H1 (cell line): ENCODE data around the gene SND1. TPM values are rescaled to one million over a fixed set of nuclear protein-coding genes. Genes with fewer than 3 reads are reported as not detected.

ENCODE experiments used
- CTCF ChIA-PET: fragments of 300-600 bp; sonication (Branson Sonifier 250); formaldehyde crosslinking; loops from one replicate; lab custom pipeline; 2021; ENCODE audit not compliant: partially characterized antibody; lab: Charles Lee
- POLR2A ChIA-PET: fragments of 300-600 bp; sonication (Branson Sonifier 250); formaldehyde crosslinking; loops from one replicate; lab custom pipeline; 2021; ENCODE audit warnings: inconsistent platforms; ENCODE audit not compliant: partially characterized antibody; lab: Charles Lee
- DNase-seq, 2 experiments: peaks; one replicate each; pipeline versions ENCODE4 v3.0.0 to v3.0.0-alpha.2; 2010 to 2022; ENCODE audit warnings: low spot score in 2 of 2, low read depth in 1 of 2, mixed read lengths in 1 of 2
- FAIRE-seq: peaks from 2 replicates; lab custom pipeline; 2011; peaks lifted over from hg19 to GRCh38; lab: Jason Lieb, UNC
- H2AFZ ChIP-seq: 2 replicates; pipeline ENCODE4 v1.8.1; 2012; ENCODE audit warnings: low read length, inconsistent platforms
- H2AK5ac ChIP-seq: 2 replicates; pipeline ENCODE4 v1.6.1; 2013; ENCODE audit warnings: low read depth, low read length
- H2BK120ac ChIP-seq: replicated peaks from 2 replicates; pipeline ENCODE3; 2013; ENCODE audit warnings: low read depth, low read length, inconsistent platforms
- H2BK12ac ChIP-seq: 2 replicates; pipeline ENCODE4 v1.6.1; 2013; ENCODE audit warnings: low read depth, low read length
- H2BK15ac ChIP-seq: 2 replicates; pipeline ENCODE4 v1.6.1; 2013; ENCODE audit warnings: low read length
- H2BK20ac ChIP-seq: 2 replicates; pipeline ENCODE4 v1.6.1; 2013; ENCODE audit warnings: low read length
- H2BK5ac ChIP-seq: 2 replicates; pipeline ENCODE4 v1.6.1; 2013; ENCODE audit warnings: low read depth, low read length
- H3K14ac ChIP-seq: 2 replicates; pipeline ENCODE4 v1.6.1; 2013; ENCODE audit warnings: inconsistent platforms; ENCODE audit not compliant: insufficient read length
- H3K18ac ChIP-seq: 2 replicates; pipeline ENCODE4 v1.6.1; 2013; ENCODE audit warnings: low read length; ENCODE audit errors: extremely low read depth
- H3K23ac ChIP-seq: 2 replicates; pipeline ENCODE4 v1.6.1; 2013; ENCODE audit warnings: inconsistent platforms; ENCODE audit not compliant: insufficient read length
- H3K23me2 ChIP-seq: 2 replicates; pipeline ENCODE4 v1.6.1; 2013; ENCODE audit warnings: low read depth, low read length
- H3K27ac ChIP-seq: 2 replicates; pipeline ENCODE4 v1.6.1; 2011; ENCODE audit warnings: low read depth, low read length, inconsistent platforms
- H3K27me3 ChIP-seq, 4 experiments: replicated peaks in 1 of 4; 1 replicate in 1 of 4; 2 replicates in 3 of 4; pipeline versions ENCODE4 v1.6.1 to v1.8.1; 2011 to 2013; ENCODE audit warnings: low read length in 3 of 4, mild to moderate bottlenecking in 3 of 4, inconsistent platforms in 2 of 4, mixed read lengths in 2 of 4, moderate library complexity in 1 of 4; ENCODE audit not compliant: control insufficient read depth in 3 of 4, insufficient read depth in 3 of 4; ENCODE audit errors: extremely low read depth in 1 of 4
- H3K36me3 ChIP-seq, 4 experiments: 2 replicates each; pipeline versions ENCODE4 v1.6.1 to v1.8.1; 2011 to 2013; ENCODE audit warnings: mild to moderate bottlenecking in 4 of 4, low read length in 3 of 4, moderate library complexity in 2 of 4, control low read depth in 1 of 4, inconsistent platforms in 1 of 4; ENCODE audit not compliant: insufficient read depth in 4 of 4, control insufficient read depth in 2 of 4
- H3K4ac ChIP-seq: replicated peaks from 2 replicates; pipeline ENCODE3; 2013; ENCODE audit warnings: low read length, low read depth, mixed read lengths, inconsistent platforms; ENCODE audit not compliant: insufficient read length
- H3K4me1 ChIP-seq, 4 experiments: replicated peaks in 1 of 4; 1 replicate in 1 of 4; 2 replicates in 3 of 4; pipeline versions ENCODE4 v1.6.1 to v1.8.1; 2011 to 2013; ENCODE audit warnings: low read length in 3 of 4, inconsistent platforms in 2 of 4, mixed read lengths in 1 of 4; ENCODE audit not compliant: insufficient read depth in 4 of 4, control insufficient read depth in 3 of 4
- H3K4me2 ChIP-seq, 2 experiments: 2 replicates each; pipeline versions ENCODE4 v1.6.1 to v1.8.1; 2011 to 2013; ENCODE audit warnings: low read depth in 2 of 2, low read length in 2 of 2, control low read depth in 1 of 2, inconsistent platforms in 1 of 2, mild to moderate bottlenecking in 1 of 2; ENCODE audit not compliant: insufficient read depth in 1 of 2
- H3K4me3 ChIP-seq, 4 experiments: fragments of 200-600, 300-600 bp in 1 of 4; sonication (generic), shearing (Covaris generic), sonication (Bioruptor Twin) in 1 of 4; 2 replicates each; pipeline versions ENCODE4 v1.5.1 to v1.8.1; 2011 to 2016; ENCODE audit warnings: low read length in 4 of 4, low read depth in 3 of 4, control low read depth in 2 of 4, inconsistent platforms in 2 of 4, mild to moderate bottlenecking in 2 of 4, mixed read lengths in 1 of 4, moderate library complexity in 1 of 4; ENCODE audit not compliant: insufficient read depth in 2 of 4; ENCODE audit errors: extremely low read depth in 1 of 4
- H3K56ac ChIP-seq: replicated peaks from 2 replicates; pipeline ENCODE3; 2013; ENCODE audit warnings: low read depth, mild to moderate bottlenecking, mixed read lengths, low read length, inconsistent platforms; ENCODE audit not compliant: insufficient read length
- H3K79me1 ChIP-seq: 2 replicates; pipeline ENCODE4 v1.6.1; 2013; ENCODE audit warnings: low read depth, low read length, control low read depth
- H3K79me2 ChIP-seq, 2 experiments: 2 replicates each; pipeline versions ENCODE4 v1.6.1 to v1.8.1; 2012 to 2013; ENCODE audit warnings: low read length in 2 of 2, mild to moderate bottlenecking in 2 of 2, inconsistent platforms in 1 of 2; ENCODE audit not compliant: insufficient read depth in 2 of 2, control insufficient read depth in 1 of 2
- H3K9ac ChIP-seq, 4 experiments: replicated peaks in 1 of 4; 1 replicate in 1 of 4; 2 replicates in 3 of 4; pipeline versions ENCODE4 v1.6.1 to v1.8.1; 2011 to 2013; ENCODE audit warnings: low read depth in 3 of 4, low read length in 3 of 4, control low read depth in 2 of 4, mild to moderate bottlenecking in 2 of 4, moderate library complexity in 2 of 4, inconsistent platforms in 1 of 4; ENCODE audit errors: extremely low read depth in 1 of 4
- H3K9me3 ChIP-seq, 2 experiments: 2 replicates each; pipeline versions ENCODE4 v1.6.1 to v1.8.1; 2012 to 2013; ENCODE audit warnings: mild to moderate bottlenecking in 2 of 2, moderate library complexity in 2 of 2, control low read depth in 1 of 2, inconsistent platforms in 1 of 2, low read depth in 1 of 2, low read length in 1 of 2, mixed read lengths in 1 of 2; ENCODE audit not compliant: insufficient read depth in 2 of 2
- H4K20me1 ChIP-seq, 2 experiments: replicated peaks in 1 of 2; 2 replicates each; pipeline versions ENCODE3 to v1.8.1; 2011 to 2013; ENCODE audit warnings: inconsistent platforms in 2 of 2, low read length in 2 of 2, mild to moderate bottlenecking in 1 of 2; ENCODE audit not compliant: insufficient read depth in 2 of 2, control insufficient read depth in 1 of 2
- H4K5ac ChIP-seq: 2 replicates; pipeline ENCODE4 v1.6.1; 2013; ENCODE audit warnings: low read length, low read depth, mixed read lengths, inconsistent platforms; ENCODE audit not compliant: insufficient read length
- H4K8ac ChIP-seq: 2 replicates; pipeline ENCODE4 v1.8.0; 2013; ENCODE audit warnings: mild to moderate bottlenecking, moderate library complexity, low read length, inconsistent platforms; ENCODE audit not compliant: insufficient read depth; ENCODE audit errors: extremely low read depth
- H4K91ac ChIP-seq: replicated peaks from 2 replicates; pipeline ENCODE3; 2013; ENCODE audit warnings: low read length, mixed read lengths, inconsistent platforms; ENCODE audit not compliant: insufficient read length
- ASH2L ChIP-seq: fragments of 200-600, 300-600 bp; sonication (generic); IDR thresholded peaks from one replicate; pipeline ENCODE4 v1.7.1; 2017; ENCODE audit warnings: low read length
- BCL11A ChIP-seq, 2 experiments: IDR thresholded peaks; one replicate each; pipeline ENCODE4 v1.6.1; 2011; ENCODE audit warnings: low read depth in 2 of 2, low read length in 2 of 2, mild to moderate bottlenecking in 2 of 2
- CHD1 ChIP-seq: IDR thresholded peaks from 2 replicates; pipeline ENCODE4 v1.6.1; 2012; ENCODE audit warnings: low read depth, low read length, improper control_type of control experiment
- GABPA ChIP-seq: IDR thresholded peaks from 2 replicates; pipeline ENCODE4 v1.6.1; 2011; ENCODE audit warnings: mild to moderate bottlenecking, low read length, moderate library complexity, borderline replicate concordance; ENCODE audit not compliant: insufficient read depth
- NANOG ChIP-seq: IDR thresholded peaks from 2 replicates; pipeline ENCODE4 v1.6.1; 2011; ENCODE audit warnings: low read length, low read depth, mild to moderate bottlenecking, inconsistent platforms; ENCODE audit not compliant: insufficient read depth, poor library complexity, severe bottlenecking
- POLR2A ChIP-seq, 2 experiments: IDR thresholded peaks; 1 replicate in 1 of 2; 2 replicates in 1 of 2; pipeline ENCODE4 v1.6.1; 2011; ENCODE audit warnings: low read depth in 2 of 2, low read length in 2 of 2, mild to moderate bottlenecking in 2 of 2; ENCODE audit errors: control extremely low read depth in 1 of 2
- RAD21 ChIP-seq, 2 experiments: IDR thresholded peaks in 1 of 2; conservative IDR thresholded peaks in 1 of 2; 2 replicates each; pipeline ENCODE4 v1.6.1; 2011; ENCODE audit warnings: low read depth in 2 of 2, low read length in 2 of 2, improper control_type of control experiment in 1 of 2, inconsistent platforms in 1 of 2, mild to moderate bottlenecking in 1 of 2, moderate library complexity in 1 of 2
- RXRA ChIP-seq: IDR thresholded peaks from 2 replicates; pipeline ENCODE4 v1.6.1; 2011; ENCODE audit warnings: low read depth, mild to moderate bottlenecking, low read length, moderate library complexity; ENCODE audit not compliant: insufficient read depth
- SAP30 ChIP-seq: fragments of 300-600 bp; sonication (generic); IDR thresholded peaks from 2 replicates; pipeline ENCODE4 v1.7.1; 2012; ENCODE audit warnings: low read length, moderate library complexity, mild to moderate bottlenecking, inconsistent platforms; ENCODE audit not compliant: insufficient read depth, insufficient replicate concordance
- TCF12 ChIP-seq: IDR thresholded peaks from 2 replicates; pipeline ENCODE4 v1.6.1; 2011; ENCODE audit warnings: low read depth, mild to moderate bottlenecking, low read length
- YY1 ChIP-seq: IDR thresholded peaks from 2 replicates; pipeline ENCODE4 v1.6.1; 2011; ENCODE audit warnings: low read depth, mild to moderate bottlenecking, low read length
- ZNF274 ChIP-seq: IDR thresholded peaks from 2 replicates; pipeline ENCODE4 v1.7.0; 2012; ENCODE audit warnings: low read length, borderline replicate concordance; ENCODE audit errors: extremely low read depth
- WGBS, 2 experiments: shearing (Covaris generic) in 1 of 2; methylation state at CpG; one replicate each; pipeline versions ENCODE4 v1.1.6 to v1.1.7; 2013 to 2015; ENCODE audit warnings: low lambda C conversion rate in 2 of 2, mixed read lengths in 2 of 2, inconsistent platforms in 1 of 2, low coverage in 1 of 2, missing lambda C conversion rate in 1 of 2; ENCODE audit not compliant: insufficient replicate concordance in 2 of 2, insufficient coverage in 1 of 2, insufficient read length in 1 of 2; ENCODE audit errors: extremely low coverage in 1 of 2, missing lambda C conversion rate in 1 of 2; 5-methylcytosine and 5-hydroxymethylcytosine counted together
- polyA plus RNA-seq, 7 experiments: library from polyadenylated mRNA; depleted of rRNA in 3 of 7; stranded (reverse) in 5 of 7; unstranded in 2 of 7; fragments of >200 nt in 5 of 7; fragments of 200-250 nt in 2 of 7; gene quantifications; 1 replicate in 5 of 7; 2 replicates in 1 of 7; 4 replicates in 1 of 7; pipeline versions ENCODE4 v1.2.1 to v1.2.3, GENCODE V29; 2011 to 2013; ENCODE audit warnings: missing spikeins in 2 of 7, mixed read lengths in 2 of 7
- total RNA-seq: library from RNA; stranded (reverse); fragmentation: NEBNext Ultra II Directional; extraction: Animal tissue kit (Norgen Biotek cat#: 25700); gene quantifications from 2 replicates; pipeline ENCODE4 v1.2.1, GENCODE V29; 2021

SND1 gene
- total and polyA plus RNA-seq, 2 of the 8 experiments (the other 6 are each of a cell fraction or from before 2014, with no cell fraction given), result 122 to 290 TPM

GRCh38 chr7:128036226-128036940 is 384.4 kb downstream of the SND1 start:
- Histone ChIP-seq H3K79me2 (no peaks in the 10 kb centered on the region), H2BK12ac (no peak overlapping the region), H4K8ac (no peak overlapping the region), H4K20me1 (peaks cover 5 to 11% of the 10 kb centered on the region in 2 experiments), H2AK5ac (no peak overlapping the region), H3K4me2 (no peak overlapping the region), H3K27ac (no peak overlapping the region), H2BK15ac (no peak overlapping the region), H3K79me1 (no peaks in the 10 kb centered on the region; the same call in 1 of the 2 replicates), H3K9me3 (no peaks in the 10 kb centered on the region), H3K4me3 (no peak overlapping the region), H3K36me3 (no peaks in the 10 kb centered on the region), H2BK5ac (no peak overlapping the region), H3K23me2 (peaks cover 6% of the 10 kb centered on the region; the same call in 1 of the 2 replicates), H3K4ac (no peak overlapping the region), H4K5ac (no peak overlapping the region), H4K91ac (no peak overlapping the region), H3K4me1 (peaks cover 0 to 6% (median 4%) of the 10 kb centered on the region in 4 experiments; a peak in 4 of 7 replicates), H2AFZ (no peak overlapping the region), H3K23ac (no peak overlapping the region), H3K9ac (no peak overlapping the region), H2BK20ac (no peak overlapping the region), H3K18ac (no peak overlapping the region), H3K14ac (no peak overlapping the region), H3K27me3 (peaks cover 0 to 18% (median 7%) of the 10 kb centered on the region in 4 experiments; a peak in 4 of 7 replicates), H2BK120ac (no peak overlapping the region), H3K56ac (no peak overlapping the region)
- 75% methylated on average over 4 of the region's 4 CpGs; no CpG with 5 or more reads in 1 of the 2 experiments for WGBS, 2 experiments
- FAIRE-seq (no peak), DNase-seq (no peak)
- ChIA-PET CTCF (interaction anchor here (0.6 to 15.3 kb wide), 39 partner anchors 9 to 329 kb away, joined by 3 to 165 read pairs (median 4); no protein-coding TSS in a partner anchor), POLR2A (no interaction called here)
- no peak for TF ChIP-seq ZNF274
- TF ChIP-seq ASH2L, result no peak
- no peak for TF ChIP-seq NANOG
- no peak for TF ChIP-seq YY1
- TF ChIP-seq SAP30, result no peak
- no peak for TF ChIP-seq CHD1
- TF ChIP-seq RAD21 (IDR thresholded peaks at IDR 0.05 in 1 of 2, conservative IDR thresholded peaks at IDR 0.05 in 1 of 2; ENCODE audit: low read depth in 2 of 2, low read length in 2 of 2), result no peak
- no peak for TF ChIP-seq TCF12
- TF ChIP-seq GABPA, result no peak
- no peak for TF ChIP-seq RXRA
- TF ChIP-seq POLR2A (IDR thresholded peaks at IDR 0.05; ENCODE audit: control extremely low read depth in 1 of 2, low read depth in 2 of 2, low read length in 2 of 2), result no peak
- TF ChIP-seq BCL11A (IDR thresholded peaks at IDR 0.05; ENCODE audit: low read depth in 2 of 2, low read length in 2 of 2), result no peak
